Nasal cavity respiratory epithelium epithelial cell of viscerocranial mucosa (primary cell): ENCODE data around the gene POU2AF1. TPM values are rescaled to one million over a fixed set of nuclear protein-coding genes. Genes with fewer than 3 reads are reported as not detected.

Experiments used
- total RNA-seq: library from RNA; depleted of rRNA; stranded (reverse); fragments of >200 nt; gene quantifications from 2 replicates; pipeline ENCODE4 v1.2.3, GENCODE V29; 2014

Gene POU2AF1
- 0.21 TPM in 1 of 2 replicates, not detected in the other for total RNA-seq

GRCh38 chr11:111378861-111379601 is at the start of gene POU2AF1:
Gene POU2AF1, minus strand, starts transcription at chr11:111379275. Its CDS starts 98 bp downstream, at chr11:111379177.

Other genes with a start within 250 kb of the POU2AF1 start
- gene POU2AF2, start 133.6 kb downstream of the POU2AF1 start, total RNA-seq: not detected in 2 replicates
- gene POU2AF3, start 80.7 kb downstream of the POU2AF1 start, total RNA-seq: 0.36 TPM in 1 of 2 replicates, not detected in the other
- gene BTG4, start 133.1 kb upstream of the POU2AF1 start, total RNA-seq: 0.34 and 0.43 TPM in 2 replicates
- not detected in 2 replicates for gene HOATZ, start 135.5 kb upstream of the POU2AF1 start, total RNA-seq
- 7.2 and 61.6 TPM in 2 replicates for gene LAYN, start 161.4 kb upstream of the POU2AF1 start, total RNA-seq
- 5.8 and 9.8 TPM in 2 replicates for gene SIK2, start 223.2 kb upstream of the POU2AF1 start, total RNA-seq